ENCODE data around the gene POLDIP3. TPM values are rescaled to one million over a fixed set of nuclear protein-coding genes. Genes with fewer than 3 reads are reported as not detected.
A peak's percentile ranks its signal among the peaks of the same experiment; 100 is the strongest.
"Not testable (repeated sequence)": the region's sequence is repeated elsewhere in the genome, so short reads cannot be mapped to it uniquely, and the experiment has no call there.

Gene POLDIP3
- total RNA-seq, 1 donor from 2014 or later = 77.9 TPM

- Mint-ChIP-seq H3K4me3 (no peak overlapping the region), H3K27ac (peak overlapping the region; percentile 23), H3K27me3 (ENCODE audit: insufficient read depth) (no peaks in the 10 kb centered on the region), H3K4me1 (ENCODE audit: low read depth) (peaks cover 26% of the 10 kb centered on the region), H3K36me3 (ENCODE audit: low read depth) (peaks cover 29% of the 10 kb centered on the region), H3K9me3 (no peaks in the 10 kb centered on the region)
- intact Hi-C loops (cut with micrococcal nuclease) = no loop called here
- no peak for DNase-seq (ENCODE audit: low spot score)
Measured at GRCh38 chr22:42608136-42608822, 6.4 kb downstream of the POLDIP3 start.

- H3K4me3 Mint-ChIP-seq; H3K9me3 Mint-ChIP-seq; H3K27ac Mint-ChIP-seq; DNase-seq (ENCODE audit: low spot score); intact Hi-C loops (cut with micrococcal nuclease); H3K27me3 Mint-ChIP-seq (ENCODE audit: insufficient read depth): not testable (repeated sequence)
- Mint-ChIP-seq H3K36me3 (ENCODE audit: low read depth) (peaks cover 28% of the 10 kb centered on the region), H3K4me1 (ENCODE audit: low read depth) (peaks cover 19% of the 10 kb centered on the region)
Measured at GRCh38 chr22:42607641-42608040, 7.0 kb downstream of the POLDIP3 start.

DNA sequence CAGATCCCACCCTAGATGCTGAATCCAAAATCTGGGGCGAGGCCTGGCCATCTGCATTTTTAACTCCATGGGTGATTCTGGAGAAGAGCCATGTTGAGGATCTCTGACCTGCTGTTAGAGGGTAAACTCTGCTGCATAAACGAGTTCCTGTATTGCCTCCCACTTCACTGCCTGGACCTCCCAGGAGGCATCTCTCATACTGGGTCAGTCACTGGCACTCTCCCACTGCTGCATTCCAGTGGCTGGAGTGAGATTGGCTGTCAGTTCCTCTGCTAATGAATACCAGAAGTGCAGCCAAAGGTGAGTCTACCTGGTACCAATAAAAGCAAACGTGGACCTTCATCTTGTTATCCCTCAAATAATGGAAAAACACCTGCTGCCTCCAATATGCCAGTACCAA is 10.3 kb downstream of the POLDIP3 start:
- Mint-ChIP-seq H3K9me3 (no peaks in the 10 kb centered on the region), H3K27ac (no peak overlapping the region), H3K4me3 (no peak overlapping the region), H3K4me1 (ENCODE audit: low read depth) (peaks cover 8% of the 10 kb centered on the region), H3K36me3 (ENCODE audit: low read depth) (peaks cover 31% of the 10 kb centered on the region), H3K27me3 (ENCODE audit: insufficient read depth) (no peaks in the 10 kb centered on the region)
- DNase-seq (ENCODE audit: low spot score) = no peak
- intact Hi-C loops (cut with micrococcal nuclease) = no loop called here

DNA sequence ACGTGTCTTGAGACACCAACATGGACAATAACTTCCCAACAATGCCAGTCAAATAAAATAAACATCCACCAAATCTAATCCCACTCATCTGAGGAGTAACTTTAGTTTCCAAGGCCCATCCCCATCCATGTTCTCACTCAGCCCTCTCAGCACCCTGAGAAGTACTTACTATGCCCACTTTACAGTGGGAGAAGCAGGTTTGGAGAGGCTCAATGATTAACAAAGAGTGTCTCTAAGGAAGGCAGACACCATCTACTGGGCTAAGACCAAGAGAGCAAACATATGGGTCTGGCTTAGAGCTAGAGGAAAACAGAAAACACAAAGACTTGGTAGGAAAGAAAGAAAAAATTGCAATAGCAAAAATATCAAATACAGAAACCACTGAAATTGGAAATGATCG is 11.3 kb downstream of the POLDIP3 start:
- H3K36me3 Mint-ChIP-seq (ENCODE audit: low read depth) = peaks cover 37% of the 10 kb centered on the region
- intact Hi-C loops (cut with micrococcal nuclease) = no loop called here

DNA sequence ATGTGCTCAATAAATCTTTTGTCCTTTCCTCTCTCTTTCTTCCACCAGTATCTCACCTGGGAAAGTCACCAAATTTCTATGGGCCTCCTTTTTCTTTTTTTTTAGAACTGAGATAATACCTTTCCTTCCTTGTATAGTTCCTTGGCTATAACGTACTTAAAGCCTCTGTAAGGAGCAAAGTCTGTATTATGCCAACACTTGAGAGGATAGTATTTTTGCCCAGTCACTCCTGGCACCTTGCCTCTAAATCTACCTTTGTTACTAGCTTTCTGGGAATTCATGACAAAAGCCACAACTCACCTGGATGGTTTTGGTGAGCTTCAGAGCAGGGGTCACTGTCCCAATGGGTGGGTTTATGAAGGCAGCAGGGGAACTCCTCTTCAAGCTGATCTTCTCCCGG is 12.2 kb downstream of the POLDIP3 start:
- Mint-ChIP-seq H3K4me3 (no peak overlapping the region), H3K27me3 (ENCODE audit: insufficient read depth) (no peaks in the 10 kb centered on the region), H3K9me3 (no peaks in the 10 kb centered on the region), H3K36me3 (ENCODE audit: low read depth) (peaks cover 37% of the 10 kb centered on the region), H3K27ac (no peak overlapping the region), H3K4me1 (ENCODE audit: low read depth) (peaks cover 4% of the 10 kb centered on the region)
- intact Hi-C loops (cut with micrococcal nuclease) = no loop called here
- no peak for DNase-seq (ENCODE audit: low spot score)

More for the DNA sequence above, 11.3 kb downstream of the POLDIP3 start:
- Mint-ChIP-seq H3K27me3 (ENCODE audit: insufficient read depth) (no peaks in the 10 kb centered on the region), H3K4me1 (ENCODE audit: low read depth) (peaks cover 4% of the 10 kb centered on the region), H3K4me3 (no peak overlapping the region), H3K27ac (no peak overlapping the region), H3K9me3 (no peaks in the 10 kb centered on the region)
- no peak for DNase-seq (ENCODE audit: low spot score)

- peaks cover 42% of the 10 kb centered on the region for H3K36me3 Mint-ChIP-seq (ENCODE audit: low read depth)
Measured at GRCh38 chr22:42601879-42602465, 12.7 kb downstream of the POLDIP3 start.

DNA sequence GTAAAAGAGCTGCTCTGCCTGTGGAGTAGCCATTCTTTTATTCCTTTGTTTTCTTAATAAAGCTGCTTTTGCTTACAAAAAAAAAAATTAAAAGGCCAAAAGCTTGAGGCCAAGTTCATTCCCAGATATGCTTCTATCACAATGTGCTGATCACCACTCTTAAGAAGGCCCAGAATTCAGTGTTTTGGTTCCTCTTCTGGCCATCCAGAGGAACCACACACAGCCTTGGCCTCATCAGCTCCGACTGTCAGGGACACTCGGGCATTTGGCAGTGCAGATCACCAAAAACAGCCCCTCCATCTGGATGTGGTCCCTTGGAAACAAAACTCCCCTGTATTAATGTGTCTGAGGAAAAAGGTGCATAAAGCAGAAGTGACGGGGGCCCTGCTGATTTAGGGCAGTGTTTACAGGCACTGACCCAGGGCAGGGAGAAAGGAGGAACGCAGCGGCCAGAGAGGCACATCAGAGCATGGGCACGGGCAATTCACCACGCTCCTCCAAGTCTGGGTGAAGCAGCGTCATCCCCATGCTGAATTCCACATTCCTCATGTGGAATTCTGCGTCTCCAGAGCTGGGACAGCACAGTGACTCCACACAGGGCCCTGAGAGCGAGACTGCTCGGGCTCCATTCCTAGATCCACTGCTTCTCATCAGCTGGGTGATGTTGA is 17.7 kb downstream of the POLDIP3 start:
- no peak overlapping the region for H3K4me3 Mint-ChIP-seq
- peaks cover 45% of the 10 kb centered on the region for H3K36me3 Mint-ChIP-seq (ENCODE audit: low read depth)
- no peak for DNase-seq (ENCODE audit: low spot score)
- H3K27ac Mint-ChIP-seq = no peak overlapping the region
- no peaks in the 10 kb centered on the region for H3K9me3 Mint-ChIP-seq
- H3K4me1 Mint-ChIP-seq (ENCODE audit: low read depth) = peaks cover 3% of the 10 kb centered on the region
- H3K27me3 Mint-ChIP-seq (ENCODE audit: insufficient read depth) = no peaks in the 10 kb centered on the region
- intact Hi-C loops (cut with micrococcal nuclease) = no loop called here

More at GRCh38 chr22:42601879-42602465, 12.7 kb downstream of the POLDIP3 start:
- H3K4me1 Mint-ChIP-seq (ENCODE audit: low read depth) = peaks cover 4% of the 10 kb centered on the region
- no peaks in the 10 kb centered on the region for H3K27me3 Mint-ChIP-seq (ENCODE audit: insufficient read depth)
- H3K9me3 Mint-ChIP-seq = no peaks in the 10 kb centered on the region
- intact Hi-C loops (cut with micrococcal nuclease) = no loop called here
- no peak overlapping the region for H3K27ac Mint-ChIP-seq
- no peak for DNase-seq (ENCODE audit: low spot score)
- no peak overlapping the region for H3K4me3 Mint-ChIP-seq

DNA sequence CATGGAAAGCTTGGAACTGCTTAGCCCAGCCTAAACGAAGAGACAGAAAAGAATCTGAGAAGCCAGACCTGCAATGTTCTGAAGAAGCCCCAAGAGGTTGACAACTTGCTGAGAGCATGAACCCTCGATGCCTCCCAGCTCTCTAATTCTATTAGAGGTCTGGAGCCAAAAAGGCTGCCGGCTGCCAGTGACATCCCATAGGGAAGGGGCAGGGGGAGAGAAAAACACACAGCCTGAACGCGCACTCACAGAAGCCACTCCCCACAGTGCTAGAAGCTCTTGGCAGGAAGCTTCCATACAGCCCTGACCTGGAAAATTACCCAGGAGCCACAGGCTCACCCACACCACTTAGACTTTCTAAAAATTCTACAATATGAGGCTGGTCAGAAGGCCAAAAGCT is 18.3 kb downstream of the POLDIP3 start:
- H3K27me3 Mint-ChIP-seq (ENCODE audit: insufficient read depth) = no peaks in the 10 kb centered on the region
- DNase-seq (ENCODE audit: low spot score) = no peak
- no peaks in the 10 kb centered on the region for H3K9me3 Mint-ChIP-seq
- H3K27ac Mint-ChIP-seq = no peak overlapping the region
- intact Hi-C loops (cut with micrococcal nuclease) = no loop called here
- no peaks in the 10 kb centered on the region for H3K4me1 Mint-ChIP-seq (ENCODE audit: low read depth)
- peaks cover 41% of the 10 kb centered on the region for H3K36me3 Mint-ChIP-seq (ENCODE audit: low read depth)
- no peak overlapping the region for H3K4me3 Mint-ChIP-seq

- intact Hi-C loops (cut with micrococcal nuclease) = no loop called here
- no peak overlapping the region for H3K27ac Mint-ChIP-seq
- H3K36me3 Mint-ChIP-seq (ENCODE audit: low read depth) = peaks cover 41% of the 10 kb centered on the region
- H3K27me3 Mint-ChIP-seq (ENCODE audit: insufficient read depth) = no peaks in the 10 kb centered on the region
- H3K9me3 Mint-ChIP-seq = no peaks in the 10 kb centered on the region
- no peaks in the 10 kb centered on the region for H3K4me1 Mint-ChIP-seq (ENCODE audit: low read depth)
- no peak for DNase-seq (ENCODE audit: low spot score)
- H3K4me3 Mint-ChIP-seq = no peak overlapping the region
Measured at GRCh38 chr22:42595434-42595833, 19.2 kb downstream of the POLDIP3 start.

DNA sequence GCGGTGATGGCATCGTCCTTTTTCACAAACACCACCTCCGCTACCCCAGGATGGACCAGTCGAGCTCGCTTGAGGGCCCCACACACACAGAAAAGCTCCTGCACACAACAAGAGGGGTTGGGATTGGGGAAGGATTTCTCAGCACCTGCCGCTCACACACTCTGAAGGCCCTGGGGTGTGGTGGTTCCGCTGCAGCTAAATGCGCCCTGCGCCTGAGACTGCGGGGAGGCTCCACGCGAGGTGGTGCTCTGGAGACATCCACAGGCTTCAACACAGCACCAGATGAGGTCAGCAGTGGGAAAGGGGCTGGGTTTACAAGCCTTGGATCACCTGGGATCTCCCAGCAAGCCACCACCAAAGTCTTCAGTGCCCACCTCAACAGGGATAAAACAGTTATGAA is 22.7 kb downstream of the POLDIP3 start:
- H3K27ac Mint-ChIP-seq = no peak overlapping the region
- no peak for DNase-seq (ENCODE audit: low spot score)
- H3K9me3 Mint-ChIP-seq = no peaks in the 10 kb centered on the region
- peaks cover 34% of the 10 kb centered on the region for H3K36me3 Mint-ChIP-seq (ENCODE audit: low read depth)
- peaks cover 5% of the 10 kb centered on the region for H3K4me1 Mint-ChIP-seq (ENCODE audit: low read depth)
- no peaks in the 10 kb centered on the region for H3K27me3 Mint-ChIP-seq (ENCODE audit: insufficient read depth)
- H3K4me3 Mint-ChIP-seq = no peak overlapping the region
- intact Hi-C loops (cut with micrococcal nuclease) = no loop called here

DNA sequence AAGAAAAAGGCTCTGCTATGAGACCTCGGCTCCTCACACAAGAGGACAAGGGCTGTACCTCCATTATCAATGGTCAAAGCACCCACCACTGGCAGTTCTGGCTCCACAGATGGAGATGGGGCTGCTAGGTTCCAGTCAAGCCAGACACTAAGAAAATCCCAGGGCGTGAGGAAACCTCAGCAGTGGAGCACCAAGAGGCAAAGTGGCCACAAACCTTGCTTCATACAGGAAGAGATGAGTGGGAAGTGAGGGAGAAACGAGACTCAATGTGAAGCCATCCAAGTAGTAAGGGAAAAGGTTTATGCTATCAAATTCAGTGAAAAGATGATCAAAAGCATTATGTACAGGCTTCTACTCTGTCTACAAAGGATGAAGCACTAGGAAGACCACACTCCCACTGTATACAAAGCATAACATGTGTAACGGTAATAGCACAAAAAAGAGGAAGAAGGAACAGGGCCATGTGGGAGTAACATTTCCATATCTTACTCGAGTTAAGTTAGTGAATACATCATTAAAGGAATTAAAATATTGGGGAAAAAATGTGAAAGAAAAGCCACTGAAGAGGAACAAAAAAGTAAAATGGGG is 27.0 kb downstream of the POLDIP3 start:
- Mint-ChIP-seq H3K36me3 (ENCODE audit: low read depth) (peaks cover 30% of the 10 kb centered on the region), H3K9me3 (no peaks in the 10 kb centered on the region), H3K27ac (peak overlapping the region; percentile 4), H3K27me3 (ENCODE audit: insufficient read depth) (no peaks in the 10 kb centered on the region), H3K4me1 (ENCODE audit: low read depth) (peaks cover 5% of the 10 kb centered on the region), H3K4me3 (no peak overlapping the region)
- DNase-seq (ENCODE audit: low spot score) = no peak
- intact Hi-C loops (cut with micrococcal nuclease) = no loop called here

DNA sequence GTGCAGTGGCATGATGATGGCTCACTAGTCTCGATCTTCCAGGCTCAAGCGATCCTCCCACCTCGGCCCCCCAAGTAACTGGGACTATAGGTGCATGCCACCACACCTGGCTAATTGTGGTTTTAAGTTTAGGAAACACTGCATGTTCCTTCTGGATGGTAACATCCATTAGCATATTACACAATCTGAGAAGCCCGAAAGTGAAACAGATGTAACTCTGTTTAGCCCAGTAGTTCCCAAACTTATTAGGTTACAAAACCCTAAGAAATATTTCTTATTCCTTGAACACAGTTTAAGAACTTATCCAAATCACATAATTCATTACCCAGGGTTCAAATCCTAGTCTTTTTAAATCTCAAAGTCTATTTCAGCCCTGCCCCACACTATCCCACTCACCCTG is 28.3 kb downstream of the POLDIP3 start:
- intact Hi-C loops (cut with micrococcal nuclease) = no loop called here
- no peak for DNase-seq (ENCODE audit: low spot score)
- Mint-ChIP-seq H3K4me3 (no peak overlapping the region), H3K27me3 (ENCODE audit: insufficient read depth) (no peaks in the 10 kb centered on the region), H3K27ac (peak overlapping the region; percentile 50), H3K4me1 (ENCODE audit: low read depth) (peaks cover 11% of the 10 kb centered on the region), H3K9me3 (no peaks in the 10 kb centered on the region), H3K36me3 (ENCODE audit: low read depth) (peaks cover 31% of the 10 kb centered on the region)

DNA sequence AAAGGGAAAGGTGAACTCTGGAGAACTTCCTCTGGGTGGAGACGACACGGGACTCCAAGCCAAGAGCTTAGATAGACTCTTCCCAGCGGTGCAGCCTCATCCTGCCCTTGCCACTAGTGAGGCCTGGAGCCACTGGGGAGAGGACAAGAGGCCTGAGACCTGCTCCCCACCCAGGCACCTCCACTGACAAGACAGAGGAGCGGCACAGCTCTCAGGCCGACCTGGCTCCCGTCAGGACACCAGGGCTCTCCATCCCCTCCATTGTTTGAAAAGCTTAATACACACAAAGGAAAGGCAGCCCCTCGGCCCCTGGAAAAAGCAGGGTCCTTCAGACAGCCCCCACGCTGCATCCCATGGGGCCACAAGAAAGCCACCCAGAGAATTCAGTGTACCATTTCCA is 29.6 kb downstream of the POLDIP3 start:
- Mint-ChIP-seq H3K4me3 (no peak overlapping the region), H3K9me3 (no peaks in the 10 kb centered on the region), H3K27me3 (ENCODE audit: insufficient read depth) (no peaks in the 10 kb centered on the region), H3K4me1 (ENCODE audit: low read depth) (peaks cover 18% of the 10 kb centered on the region), H3K36me3 (ENCODE audit: low read depth) (peaks cover 37% of the 10 kb centered on the region), H3K27ac (no peak overlapping the region)
- intact Hi-C loops (cut with micrococcal nuclease) = no loop called here
- DNase-seq (ENCODE audit: low spot score) = no peak
